Esophagus squamous epithelium (tissue), 4 donors: ENCODE results near the gene CDKAL1.

Experiments
- CTCF ChIP-seq, 6 experiments: fragments of 450-650 bp in 4 of 6; fragments of 200-600 bp in 2 of 6; sonication (generic) in 2 of 6; IDR thresholded peaks; one replicate each; pipeline ENCODE4 v1.5.1; 2016 to 2019; ENCODE audit warnings: antibody characterized with exemption in 6 of 6, mild to moderate bottlenecking in 4 of 6, moderate library complexity in 4 of 6
- POLR2A ChIP-seq, 4 donors: fragments of 450-650 bp; IDR thresholded peaks; one replicate each; pipeline ENCODE4 v1.6.1; 2017; ENCODE audit warnings: antibody characterized with exemption in 4 of 4, mild to moderate bottlenecking in 4 of 4, moderate library complexity in 3 of 4

- TF ChIP-seq CTCF (IDR thresholded peaks at IDR 0.05) (peak in 5 of 6 experiments; percentile 23 to 76 (median 61)), POLR2A (IDR thresholded peaks at IDR 0.05) (no peak)
These were observed 30.0 kb downstream of the CDKAL1 start for GRCh38 chr6:20564269-20564668.
